ENCODE measurements around the gene P3H2.

P3H2 gene

DNA sequence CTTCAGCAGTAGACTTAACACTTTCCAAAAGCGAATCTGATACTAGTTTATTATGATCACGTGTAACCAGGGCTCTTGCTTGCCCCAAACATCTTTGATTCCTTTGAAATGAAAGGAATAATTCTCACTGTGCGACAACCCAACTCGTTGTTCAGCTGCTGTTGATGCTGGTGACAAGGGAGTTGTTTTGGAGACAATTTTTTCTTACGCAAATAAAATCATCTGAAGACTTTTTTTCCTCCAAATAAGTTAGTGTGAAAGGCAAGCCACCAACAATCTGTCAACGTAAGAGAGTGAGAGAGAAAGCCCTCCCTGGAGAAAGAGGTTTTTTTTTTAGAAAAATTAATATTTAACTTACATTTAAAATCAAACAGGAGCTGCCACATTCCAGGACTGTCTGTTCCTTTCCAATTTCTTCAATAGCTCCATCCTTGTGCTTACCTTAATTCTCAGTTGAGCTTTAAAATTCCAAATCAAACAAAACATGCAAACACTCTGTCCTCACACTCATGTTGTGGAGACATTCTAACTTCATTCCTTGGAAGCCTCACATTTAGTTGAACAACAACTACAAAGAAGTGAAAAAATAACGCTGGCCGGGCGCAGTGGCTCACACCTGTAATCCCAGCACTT is 4.9 kb upstream of the P3H2 start:
- no peak for DNase-seq

DNA sequence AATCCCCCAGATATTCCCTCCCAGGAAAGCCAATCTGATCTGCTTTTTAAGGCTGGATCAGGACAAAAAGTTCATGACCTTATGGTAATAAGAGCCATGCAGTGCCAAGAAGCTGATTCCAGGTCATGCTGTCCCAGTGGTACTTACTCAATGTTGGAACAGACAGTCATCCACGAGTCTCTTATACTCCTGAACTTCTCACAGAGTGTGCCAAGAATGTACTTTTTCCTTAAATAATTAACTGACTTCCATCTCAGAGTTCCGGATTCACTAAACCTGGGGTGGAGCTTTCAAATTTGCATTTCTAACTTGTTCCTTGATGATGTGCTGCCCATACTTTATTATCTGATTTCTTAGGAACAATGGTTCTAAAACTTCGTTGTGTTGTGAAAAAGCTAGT is 3.4 kb upstream of the P3H2 start:
- DNase-seq, result no peak

DNA sequence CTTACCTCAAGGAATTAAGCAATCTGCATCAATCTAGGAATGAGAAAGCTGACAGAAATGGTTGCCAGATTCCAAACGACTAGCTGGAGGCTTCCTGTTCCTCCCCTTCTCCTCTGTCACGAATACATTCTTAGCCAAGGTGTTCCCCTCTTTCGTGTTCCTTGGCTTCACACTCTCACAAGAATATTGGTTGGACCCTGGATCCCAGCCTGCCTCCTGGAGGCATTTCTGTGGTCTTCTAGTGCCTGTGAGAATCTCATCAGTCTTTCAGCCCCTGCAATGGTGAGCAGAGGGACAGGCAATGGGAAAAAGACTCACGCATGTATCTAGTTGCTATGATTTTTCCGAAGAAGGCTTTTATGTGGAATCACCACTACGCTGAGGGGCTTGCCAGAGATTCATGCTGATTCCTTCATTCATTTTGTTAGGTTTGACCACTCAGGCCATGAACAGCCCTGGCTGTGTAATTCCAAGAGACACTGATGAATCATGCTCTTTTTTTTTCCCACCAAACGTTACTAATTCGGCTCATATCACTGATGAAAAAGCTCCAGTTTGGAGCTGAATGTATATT is 1.6 kb upstream of the P3H2 start:
- no peak for DNase-seq

DNA sequence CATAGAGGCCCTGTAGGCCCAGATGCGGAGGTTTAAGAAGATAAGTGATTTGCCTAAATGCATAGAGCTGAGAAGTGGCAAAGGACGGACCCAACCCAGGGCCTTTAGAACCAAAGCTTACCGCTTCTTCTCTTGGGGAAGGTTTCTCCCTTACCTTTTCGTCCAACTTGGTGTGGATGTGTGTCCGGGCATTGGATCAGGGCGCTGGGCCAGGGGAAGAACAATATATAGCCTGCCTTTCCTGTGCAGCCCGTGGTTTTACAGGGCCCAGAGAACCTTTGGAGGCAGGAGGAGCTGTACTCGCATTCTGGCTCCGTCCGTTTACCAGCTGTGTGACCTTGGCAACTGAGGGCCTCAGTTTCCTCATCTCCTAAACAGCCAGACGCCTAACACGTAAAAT is 686 bp upstream of the P3H2 start:
- DNase-seq, result no peak

DNA sequence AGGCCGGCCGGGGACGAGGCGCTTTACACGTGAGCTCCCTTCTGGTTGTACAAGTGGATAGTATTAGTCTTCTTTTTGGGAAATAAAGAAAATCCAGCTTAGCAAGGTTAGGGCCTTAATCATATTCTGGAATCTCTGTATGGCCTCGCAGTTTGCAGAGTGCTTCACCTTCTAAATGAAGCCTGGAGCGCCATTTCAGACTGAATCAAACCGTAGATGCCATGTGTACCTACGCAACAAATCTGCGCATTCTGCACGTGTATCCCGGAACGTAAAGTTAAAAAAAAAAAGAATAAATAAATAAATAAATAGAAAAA is 322 bp upstream of the P3H2 start:
- no peak for DNase-seq

DNA sequence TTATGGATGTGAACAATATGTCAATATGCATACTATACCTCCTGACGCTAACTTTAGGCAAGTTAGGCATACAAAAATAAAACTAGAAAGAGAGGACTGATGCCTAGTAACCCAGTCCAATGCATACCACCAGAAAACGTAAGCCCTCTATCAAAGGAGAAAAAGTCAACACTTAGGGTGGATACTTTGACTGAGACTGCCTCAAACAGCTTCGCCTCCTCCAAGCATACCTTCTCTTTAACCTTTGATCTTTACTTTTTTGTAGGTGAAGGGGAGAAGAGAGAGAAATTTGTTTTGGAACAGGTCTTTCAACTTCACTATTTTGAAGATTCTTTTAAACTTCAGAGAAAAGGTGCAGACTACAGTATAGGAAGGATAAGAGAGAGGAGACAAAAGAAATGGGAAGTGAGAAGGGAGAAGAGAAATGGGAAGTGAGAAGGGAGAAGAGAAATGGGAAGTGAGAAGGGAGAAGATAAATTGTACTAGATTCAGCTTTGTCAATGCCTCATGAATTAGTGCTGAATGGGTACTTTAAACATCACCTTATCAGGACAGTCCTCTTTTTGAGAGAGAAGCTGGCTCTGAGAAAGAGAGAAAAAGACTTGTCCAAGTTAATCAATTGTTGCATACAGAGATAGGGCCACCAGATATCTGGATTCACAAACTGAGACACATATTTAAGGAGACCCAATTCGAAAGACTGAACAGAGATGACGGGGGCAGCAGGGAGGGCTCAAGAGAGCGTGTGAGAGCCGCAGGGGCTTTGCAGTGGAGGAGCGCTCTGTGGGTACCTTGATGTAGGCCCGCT is 1.0 kb downstream of the P3H2 start:
- DNase-seq, result peak; percentile 30

DNA sequence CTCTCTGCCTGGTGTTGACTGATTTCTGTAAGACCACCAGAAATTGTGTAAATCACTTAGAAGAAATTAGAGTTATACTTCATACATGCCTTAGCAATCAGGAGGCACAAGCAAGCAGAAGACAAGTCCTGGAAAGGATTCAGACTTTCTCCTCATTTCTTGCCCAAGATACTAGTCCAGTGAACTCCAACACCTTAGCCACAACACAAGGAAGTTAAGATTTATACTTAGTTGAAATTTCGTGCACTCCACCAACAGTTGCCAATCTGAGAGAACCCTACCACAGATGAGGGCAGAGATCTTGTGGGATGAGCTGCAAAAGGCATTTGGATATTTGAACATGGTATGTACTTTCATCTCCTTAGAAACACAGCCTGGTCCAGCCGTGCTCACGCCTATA is 2.3 kb downstream of the P3H2 start:
- DNase-seq, result no peak

DNA sequence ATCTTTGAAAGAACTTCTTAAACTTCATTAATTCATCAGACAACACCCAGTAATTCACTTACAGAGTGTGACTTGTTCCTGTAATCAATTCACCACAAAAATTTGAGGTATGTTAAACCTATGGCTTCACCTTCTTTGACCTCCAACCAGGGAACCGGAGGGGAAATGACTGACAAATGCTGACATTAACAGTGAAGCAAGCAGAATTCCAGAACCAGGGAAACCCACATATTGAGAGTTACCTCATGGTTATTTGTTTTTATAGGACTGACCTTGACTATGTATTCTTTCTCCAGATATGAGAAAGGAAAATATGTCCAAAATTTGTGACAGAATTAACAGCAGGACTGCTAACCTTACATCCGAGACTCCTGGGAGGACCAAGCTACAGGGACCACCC is 2.7 kb downstream of the P3H2 start:
- DNase-seq, result no peak

DNA sequence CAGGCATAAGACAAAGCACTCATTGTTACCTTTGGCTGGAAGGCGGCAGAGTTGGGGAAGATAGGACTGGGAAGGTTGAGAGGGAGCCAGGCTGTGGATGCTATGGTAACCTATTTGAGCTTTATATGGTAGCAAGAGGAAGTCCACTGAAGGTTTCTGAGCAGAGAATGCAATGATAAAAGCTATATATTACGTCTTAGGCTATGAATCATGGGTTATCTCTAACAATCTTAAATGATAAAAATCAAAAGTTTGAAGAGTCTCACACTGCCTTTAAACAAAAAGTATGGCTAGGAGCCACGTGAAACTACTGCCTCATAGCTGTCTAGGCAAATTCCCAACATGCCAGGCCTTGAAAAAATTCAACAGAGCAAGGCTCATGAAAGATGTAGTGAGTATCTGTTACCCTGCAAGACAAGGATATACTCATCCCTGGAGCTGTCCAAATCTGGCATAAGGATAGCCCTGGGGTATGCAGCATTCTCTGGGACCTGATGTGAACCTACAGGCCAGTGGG is 4.1 kb downstream of the P3H2 start:
- DNase-seq, result no peak

DNA sequence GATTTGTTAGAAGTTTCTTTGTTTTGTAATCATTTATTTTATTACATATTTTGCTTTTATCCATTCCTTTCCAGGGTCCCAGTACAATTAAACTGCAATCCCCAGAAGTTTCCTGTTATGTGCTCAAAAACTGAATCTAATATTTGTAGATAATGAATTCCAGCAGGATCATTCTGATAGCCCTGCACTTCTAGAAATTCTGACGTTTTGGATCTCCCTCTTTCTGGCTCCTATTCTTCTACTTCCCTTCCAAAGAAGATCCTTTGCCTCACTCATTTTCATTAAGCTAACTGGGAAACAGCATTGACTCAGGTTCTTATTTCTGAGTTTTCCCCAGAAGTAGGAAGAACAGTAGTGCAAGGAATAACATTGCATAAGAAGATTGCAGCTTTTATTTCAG is 9.9 kb downstream of the P3H2 start:
- no peak for DNase-seq

DNA sequence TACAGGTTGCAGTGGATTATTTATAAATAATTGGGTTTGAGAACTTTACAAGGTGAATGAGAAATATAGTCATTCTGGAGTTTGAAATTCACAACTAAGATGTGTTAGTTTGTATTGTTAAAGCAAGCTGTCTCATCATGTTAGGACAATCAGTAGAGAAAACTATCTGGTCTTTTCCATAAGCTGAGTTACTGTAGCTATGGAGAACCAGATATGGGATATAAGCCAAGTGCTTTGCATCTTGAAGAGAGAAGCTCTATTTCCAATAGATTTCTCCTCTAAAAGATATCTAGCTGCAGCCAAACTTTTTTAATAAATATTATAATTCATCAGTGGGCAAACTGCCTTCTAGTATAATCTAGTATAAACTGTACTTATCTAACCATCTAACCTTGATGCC is 11.3 kb downstream of the P3H2 start:
- DNase-seq, result no peak

DNA sequence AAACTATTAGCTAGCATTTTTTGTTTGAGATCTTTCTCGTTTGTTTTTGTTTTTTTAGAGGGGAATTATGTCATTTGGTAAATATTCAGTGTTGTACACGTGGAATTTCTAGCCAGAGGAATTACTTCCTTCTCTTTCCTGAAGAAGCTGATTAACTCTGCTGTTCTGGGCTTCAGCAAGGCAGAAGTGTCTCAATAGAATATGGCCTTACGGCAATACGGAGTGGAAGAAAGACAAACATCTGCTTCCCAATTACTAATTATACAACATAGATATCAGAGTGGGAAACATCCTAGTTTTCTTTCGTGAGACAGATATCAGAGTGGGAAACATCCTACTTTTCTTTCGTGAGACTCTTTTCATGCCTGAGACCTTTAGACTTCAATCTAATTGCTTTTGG is 11.9 kb downstream of the P3H2 start:
- no peak for DNase-seq

DNA sequence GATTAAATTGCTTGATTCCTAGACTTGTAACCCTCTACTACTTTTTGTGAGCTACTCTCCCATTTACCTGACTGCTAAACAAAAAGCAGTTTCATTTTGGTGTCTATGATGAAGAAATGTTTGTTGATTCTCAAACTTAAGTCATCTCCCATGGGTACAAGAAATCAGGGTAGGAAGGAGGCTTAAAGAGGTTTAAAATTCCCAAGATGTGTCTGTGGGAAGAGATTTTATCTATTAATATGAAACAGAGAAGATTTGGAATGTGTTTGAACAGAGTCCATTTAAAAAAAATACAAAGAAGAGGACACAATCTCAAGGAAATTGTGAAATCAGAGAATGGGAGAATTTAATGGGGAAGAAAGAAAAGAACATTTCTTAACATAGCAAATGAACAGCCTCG is 14.8 kb downstream of the P3H2 start:
- no peak for DNase-seq

DNA sequence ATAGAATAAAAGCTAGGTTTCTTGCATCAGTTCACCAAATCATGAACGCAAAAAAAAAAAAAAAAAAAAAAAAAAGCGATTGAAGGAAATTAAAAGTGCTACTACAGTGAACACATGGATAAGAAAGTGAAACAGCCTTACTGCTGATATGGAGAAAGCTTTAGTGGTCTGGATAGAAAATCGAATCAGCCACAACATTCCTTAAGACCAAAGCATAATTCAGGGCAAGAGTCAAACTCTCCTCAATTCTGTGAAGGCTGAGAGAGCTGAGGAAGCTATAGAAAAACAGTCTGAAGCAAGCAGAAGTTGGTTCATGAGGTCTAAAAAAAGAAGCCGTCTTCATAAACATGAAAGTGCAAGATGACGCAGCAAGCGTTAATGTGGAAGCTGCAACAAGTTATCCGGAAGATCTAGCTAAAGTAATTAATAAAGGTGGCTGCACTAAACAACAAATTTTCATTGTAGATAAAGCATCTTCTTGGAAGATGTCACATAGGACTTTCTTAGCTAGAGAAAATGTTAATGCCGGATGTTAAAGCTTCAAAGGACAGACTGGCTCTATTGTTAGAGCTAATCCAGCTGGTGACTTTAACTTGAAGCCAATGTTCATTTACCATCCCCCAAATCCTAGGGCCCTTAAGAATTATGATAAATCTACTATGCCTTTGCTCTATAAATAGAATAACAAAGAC is 19.2 kb downstream of the P3H2 start:
- DNase-seq, result peak; percentile 71

DNA sequence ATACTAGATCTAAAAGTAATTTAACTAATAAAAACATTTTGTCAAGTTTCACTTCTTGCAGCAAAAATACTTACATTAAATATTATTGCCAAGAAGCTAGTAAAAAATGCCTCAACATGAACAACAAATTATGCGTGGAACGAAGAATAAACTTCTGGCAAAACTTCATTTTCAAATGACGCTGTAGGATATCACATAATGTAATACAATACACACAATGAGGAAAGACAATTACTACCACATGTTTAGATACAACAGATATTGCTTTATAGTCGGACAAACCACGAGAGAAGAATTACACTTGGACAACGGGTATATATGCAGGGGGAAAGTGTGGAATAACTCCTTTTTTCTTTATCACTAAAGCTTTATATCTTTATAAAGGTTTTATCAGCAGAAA is 21.6 kb downstream of the P3H2 start:
- no peak for DNase-seq

DNA sequence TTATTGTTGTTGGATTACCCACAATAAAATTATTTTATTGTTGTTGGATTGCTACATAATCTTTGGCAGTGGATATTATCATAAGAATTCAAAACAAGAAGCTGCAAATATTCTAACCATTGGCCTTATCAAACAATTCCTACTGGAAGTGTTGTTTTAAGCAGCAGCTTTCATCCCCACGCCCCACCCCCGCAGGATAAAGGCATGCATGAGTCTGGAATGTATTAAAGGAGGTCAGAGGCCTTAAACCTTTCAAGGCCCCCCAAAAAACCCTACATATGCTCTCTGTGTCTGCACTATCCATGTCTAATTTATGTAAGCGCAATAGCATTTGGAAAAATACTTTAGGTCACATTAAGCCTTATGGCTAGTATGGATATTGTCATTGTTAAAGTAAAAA is 23.1 kb downstream of the P3H2 start:
- no peak for DNase-seq

DNA sequence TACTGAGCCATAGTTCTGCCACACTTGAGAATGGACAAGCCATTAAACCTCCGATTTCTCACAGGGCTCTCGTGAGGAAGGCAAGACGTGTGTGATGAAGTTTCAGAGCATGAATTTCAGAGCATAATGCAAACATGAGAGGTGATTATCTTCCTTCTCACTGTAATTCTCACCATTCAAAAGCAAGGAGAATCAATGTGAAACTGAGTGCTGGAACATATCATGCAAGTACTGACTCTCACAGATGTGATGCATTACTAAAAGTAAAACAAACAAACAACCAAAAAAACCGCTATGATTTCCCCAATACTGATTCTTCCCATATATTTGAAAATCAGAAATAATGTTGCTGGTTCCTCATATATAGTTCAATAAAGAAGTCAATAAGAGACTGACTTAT is 23.7 kb downstream of the P3H2 start:
- DNase-seq, result no peak

DNA sequence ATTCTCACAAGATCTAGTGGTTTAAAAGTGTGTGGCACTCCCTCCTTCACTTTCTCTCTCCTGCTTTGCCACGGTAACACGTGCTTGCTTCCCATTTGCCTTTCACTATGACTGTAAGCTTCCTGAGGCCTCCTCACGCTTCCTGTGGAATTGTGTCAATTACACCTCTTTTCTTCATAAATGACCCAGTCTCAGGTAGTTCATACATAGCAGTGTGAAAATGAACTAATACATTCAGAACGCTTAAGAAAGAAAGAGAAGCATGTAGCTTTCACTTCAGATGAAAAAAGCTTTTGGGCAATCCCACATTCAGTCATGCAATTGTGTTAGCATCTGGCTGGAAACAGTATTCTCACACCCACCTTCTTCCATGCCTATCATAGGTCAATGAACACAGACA is 24.4 kb downstream of the P3H2 start:
- no peak for DNase-seq

DNA sequence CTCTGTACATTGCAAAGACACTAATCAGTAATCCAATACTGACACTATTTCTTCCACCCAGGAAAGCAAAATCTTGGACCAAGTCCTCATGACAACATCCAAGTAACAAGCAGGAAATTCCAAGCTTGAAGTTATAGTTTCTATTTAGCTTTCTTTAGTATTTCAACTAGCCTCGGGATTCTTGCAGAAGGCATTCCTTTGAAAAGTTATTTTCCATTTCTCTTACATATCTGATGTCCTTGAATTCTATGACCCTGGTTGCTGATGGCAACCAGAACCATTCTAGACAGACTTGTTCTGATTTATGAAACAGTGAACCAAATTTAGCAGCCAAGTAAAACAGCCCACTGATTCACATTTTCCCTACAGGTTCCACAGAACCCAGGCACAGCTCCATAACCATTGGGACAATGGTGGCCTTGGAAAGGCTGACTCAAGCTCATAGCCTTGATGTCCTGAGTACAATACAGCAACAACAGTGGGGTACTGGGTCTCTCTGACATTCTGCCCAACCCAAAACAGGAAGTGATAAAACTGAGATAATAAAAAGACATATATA is 26.5 kb downstream of the P3H2 start:
- DNase-seq, result no peak

DNA sequence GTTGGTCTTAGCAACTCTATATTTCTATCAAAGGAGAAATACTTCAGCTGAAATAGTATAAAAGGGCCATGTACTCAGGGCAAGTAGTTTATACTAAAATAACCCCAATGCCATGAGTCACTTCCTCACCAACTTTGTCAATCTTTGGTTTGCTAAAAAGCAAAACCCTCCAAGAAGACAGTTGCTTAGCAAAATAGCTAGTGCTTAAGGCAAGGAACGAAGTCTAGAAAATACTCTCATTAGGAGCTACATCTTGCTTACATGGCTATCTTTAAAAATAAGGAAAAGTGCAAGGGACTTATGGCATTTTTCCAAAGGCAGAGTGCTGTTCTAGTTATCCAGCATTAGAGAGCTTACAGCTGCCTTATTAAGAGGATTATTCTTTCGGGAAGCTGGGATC is 28.4 kb downstream of the P3H2 start:
- peak; percentile 34 for DNase-seq

DNA sequence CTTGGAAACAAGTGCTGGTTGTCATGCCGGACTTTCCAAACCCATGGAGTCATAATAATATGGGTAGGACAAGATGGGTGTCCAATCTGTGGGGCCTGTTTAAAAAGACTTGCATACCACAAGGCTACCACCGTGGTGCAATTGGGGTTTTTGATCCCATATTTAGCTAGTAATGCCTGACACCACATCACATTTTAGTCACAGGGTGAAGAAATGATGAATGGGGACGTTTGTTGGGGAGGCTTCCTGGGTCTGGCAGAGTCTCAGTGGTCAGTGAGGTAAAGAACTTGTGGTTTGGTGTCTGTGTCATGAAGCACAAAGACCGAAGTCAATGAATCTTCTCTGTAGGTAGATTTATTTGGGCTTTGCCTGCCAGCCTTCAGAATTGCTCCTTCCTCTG is 31.0 kb downstream of the P3H2 start:
- DNase-seq, result no peak

DNA sequence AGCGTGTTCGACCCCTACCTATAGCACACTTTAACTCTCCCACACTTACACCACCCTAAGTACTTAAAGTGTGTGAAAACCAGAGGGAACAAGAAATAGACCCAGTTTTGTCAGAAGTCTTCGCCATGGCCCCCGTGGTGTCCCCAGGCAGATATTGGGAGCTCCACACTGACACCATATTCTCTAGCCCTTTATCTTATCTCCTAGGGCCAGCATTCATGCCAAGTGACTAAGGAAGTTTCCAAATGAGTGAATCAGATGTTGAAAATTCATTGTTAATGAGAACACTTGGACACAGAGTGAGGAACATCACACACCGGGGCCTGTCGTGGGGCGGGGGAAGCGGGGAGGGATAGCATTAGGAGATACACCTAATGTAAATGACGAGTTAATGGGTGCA is 31.8 kb downstream of the P3H2 start:
- DNase-seq, result no peak

DNA sequence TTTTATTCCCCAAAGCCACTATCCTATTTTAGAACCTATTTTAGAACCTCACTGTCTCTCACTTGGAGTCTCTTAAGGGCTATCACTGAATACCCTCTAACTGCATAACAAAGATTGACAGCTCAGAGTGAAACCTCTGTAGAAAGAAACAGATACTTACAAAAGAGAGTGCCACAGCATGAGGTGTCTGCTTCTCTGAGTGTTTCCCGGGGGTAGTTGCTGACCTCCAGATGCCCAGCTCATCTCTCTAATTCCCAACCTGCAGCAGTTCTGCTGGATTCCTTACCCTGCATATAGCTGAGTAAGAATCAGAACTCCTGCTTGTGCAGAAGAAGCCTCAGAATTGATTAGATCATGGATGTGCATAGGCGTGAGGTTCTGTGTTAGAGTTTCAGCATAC is 34.5 kb downstream of the P3H2 start:
- no peak for DNase-seq

DNA sequence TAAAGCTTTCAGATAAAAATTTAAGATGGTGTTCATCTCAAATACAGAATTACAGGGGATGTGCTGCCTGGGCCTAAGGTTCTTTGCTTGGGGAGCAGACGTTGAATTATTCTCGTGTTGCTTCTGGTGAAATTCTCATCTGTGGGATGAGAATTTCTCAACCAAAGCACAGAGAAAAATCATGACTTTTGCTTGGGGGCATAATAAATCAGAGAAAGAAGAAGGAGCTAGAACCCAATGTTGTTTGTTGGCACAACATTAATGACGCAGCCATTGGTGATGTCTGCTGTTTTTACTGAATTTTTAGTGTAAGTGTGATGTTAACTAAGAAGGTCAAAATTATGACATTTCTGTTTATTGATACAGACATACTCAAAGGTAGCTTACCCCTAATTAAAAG is 35.7 kb downstream of the P3H2 start:
- no peak for DNase-seq
